ENCODE data around the gene MAP4K1. TPM values are rescaled to one million over a fixed set of nuclear protein-coding genes. Genes with fewer than 3 reads are reported as not detected.

The MAP4K1 gene
- total RNA-seq, 1 donor from 2014 or later = 2.1 TPM

- no peak for DNase-seq (ENCODE audit: extremely low spot score, unreplicated experiment)
- no peak overlapping the region for H3K4me3 Mint-ChIP-seq (ENCODE audit: unreplicated experiment)
- H3K27me3 Mint-ChIP-seq (ENCODE audit: unreplicated experiment) = peaks cover 2% of the 10 kb centered on the region
- no peaks in the 10 kb centered on the region for H3K9me3 Mint-ChIP-seq (ENCODE audit: unreplicated experiment)
- TF ChIP-seq CTCF (IDR thresholded peaks at IDR 0.05) = no peak
- no peaks in the 10 kb centered on the region for H3K4me1 Mint-ChIP-seq (ENCODE audit: unreplicated experiment)
- H3K36me3 Mint-ChIP-seq (ENCODE audit: unreplicated experiment) = no peaks in the 10 kb centered on the region
- H3K27ac Mint-ChIP-seq (ENCODE audit: unreplicated experiment) = no peak overlapping the region
Measured at GRCh38 chr19:38569368-38569983, 48.3 kb downstream of the MAP4K1 start.

- no peaks in the 10 kb centered on the region for H3K4me1 Mint-ChIP-seq (ENCODE audit: unreplicated experiment)
- peaks cover 2% of the 10 kb centered on the region for H3K27me3 Mint-ChIP-seq (ENCODE audit: unreplicated experiment)
- no peaks in the 10 kb centered on the region for H3K9me3 Mint-ChIP-seq (ENCODE audit: unreplicated experiment)
- no peaks in the 10 kb centered on the region for H3K36me3 Mint-ChIP-seq (ENCODE audit: unreplicated experiment)
- TF ChIP-seq CTCF (IDR thresholded peaks at IDR 0.05) = no peak
- H3K4me3 Mint-ChIP-seq (ENCODE audit: unreplicated experiment) = no peak overlapping the region
- DNase-seq (ENCODE audit: extremely low spot score, unreplicated experiment) = no peak
- H3K27ac Mint-ChIP-seq (ENCODE audit: unreplicated experiment) = no peak overlapping the region
Measured at GRCh38 chr19:38565691-38566105, 52.1 kb downstream of the MAP4K1 start.

GRCh38 chr19:38564981-38565690 lies 52.6 kb downstream of the MAP4K1 start:
- H3K4me3 Mint-ChIP-seq (ENCODE audit: unreplicated experiment) = no peak overlapping the region
- H3K27ac Mint-ChIP-seq (ENCODE audit: unreplicated experiment) = no peak overlapping the region
- H3K36me3 Mint-ChIP-seq (ENCODE audit: unreplicated experiment) = no peaks in the 10 kb centered on the region
- no peaks in the 10 kb centered on the region for H3K4me1 Mint-ChIP-seq (ENCODE audit: unreplicated experiment)
- H3K27me3 Mint-ChIP-seq (ENCODE audit: unreplicated experiment) = peaks cover 2% of the 10 kb centered on the region
- DNase-seq (ENCODE audit: extremely low spot score, unreplicated experiment) = no peak
- TF ChIP-seq CTCF (IDR thresholded peaks at IDR 0.05) = no peak
- no peaks in the 10 kb centered on the region for H3K9me3 Mint-ChIP-seq (ENCODE audit: unreplicated experiment)

- H3K27ac Mint-ChIP-seq (ENCODE audit: unreplicated experiment) = no peak overlapping the region
- DNase-seq (ENCODE audit: extremely low spot score, unreplicated experiment) = no peak
- no peaks in the 10 kb centered on the region for H3K36me3 Mint-ChIP-seq (ENCODE audit: unreplicated experiment)
Measured at GRCh38 chr19:38563475-38563874, 54.3 kb downstream of the MAP4K1 start.

More at GRCh38 chr19:38563475-38563874, 54.3 kb downstream of the MAP4K1 start:
- no peak for TF ChIP-seq CTCF (IDR thresholded peaks at IDR 0.05)
- no peaks in the 10 kb centered on the region for H3K9me3 Mint-ChIP-seq (ENCODE audit: unreplicated experiment)
- H3K4me3 Mint-ChIP-seq (ENCODE audit: unreplicated experiment) = no peak overlapping the region
- H3K27me3 Mint-ChIP-seq (ENCODE audit: unreplicated experiment) = peaks cover 2% of the 10 kb centered on the region
- H3K4me1 Mint-ChIP-seq (ENCODE audit: unreplicated experiment) = no peaks in the 10 kb centered on the region

Data from osteocyte (in vitro differentiated cells).